GM12801 (cell line): Measurements from ENCODE around the gene ANKMY1.

Experiments used
- TF ChIP-seq, protein P1 (sequence below): IDR thresholded peaks from one replicate; pipeline ENCODE4 v1.5.1; 2011; ENCODE audit warnings: control low read depth; ENCODE audit not compliant: insufficient read length; ENCODE audit errors: extremely low read depth

Gene ANKMY1, protein sequence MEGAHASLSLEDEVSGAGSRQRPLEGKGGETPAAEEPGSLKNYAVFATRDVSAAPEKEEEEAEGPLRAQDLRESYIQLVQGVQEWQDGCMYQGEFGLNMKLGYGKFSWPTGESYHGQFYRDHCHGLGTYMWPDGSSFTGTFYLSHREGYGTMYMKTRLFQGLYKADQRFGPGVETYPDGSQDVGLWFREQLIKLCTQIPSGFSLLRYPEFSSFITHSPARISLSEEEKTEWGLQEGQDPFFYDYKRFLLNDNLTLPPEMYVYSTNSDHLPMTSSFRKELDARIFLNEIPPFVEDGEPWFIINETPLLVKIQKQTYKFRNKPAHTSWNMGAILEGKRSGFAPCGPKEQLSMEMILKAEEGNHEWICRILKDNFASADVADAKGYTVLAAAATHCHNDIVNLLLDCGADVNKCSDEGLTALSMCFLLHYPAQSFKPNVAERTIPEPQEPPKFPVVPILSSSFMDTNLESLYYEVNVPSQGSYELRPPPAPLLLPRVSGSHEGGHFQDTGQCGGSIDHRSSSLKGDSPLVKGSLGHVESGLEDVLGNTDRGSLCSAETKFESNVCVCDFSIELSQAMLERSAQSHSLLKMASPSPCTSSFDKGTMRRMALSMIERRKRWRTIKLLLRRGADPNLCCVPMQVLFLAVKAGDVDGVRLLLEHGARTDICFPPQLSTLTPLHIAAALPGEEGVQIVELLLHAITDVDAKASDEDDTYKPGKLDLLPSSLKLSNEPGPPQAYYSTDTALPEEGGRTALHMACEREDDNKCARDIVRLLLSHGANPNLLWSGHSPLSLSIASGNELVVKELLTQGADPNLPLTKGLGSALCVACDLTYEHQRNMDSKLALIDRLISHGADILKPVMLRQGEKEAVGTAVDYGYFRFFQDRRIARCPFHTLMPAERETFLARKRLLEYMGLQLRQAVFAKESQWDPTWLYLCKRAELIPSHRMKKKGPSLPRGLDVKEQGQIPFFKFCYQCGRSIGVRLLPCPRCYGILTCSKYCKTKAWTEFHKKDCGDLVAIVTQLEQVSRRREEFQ

DNA sequence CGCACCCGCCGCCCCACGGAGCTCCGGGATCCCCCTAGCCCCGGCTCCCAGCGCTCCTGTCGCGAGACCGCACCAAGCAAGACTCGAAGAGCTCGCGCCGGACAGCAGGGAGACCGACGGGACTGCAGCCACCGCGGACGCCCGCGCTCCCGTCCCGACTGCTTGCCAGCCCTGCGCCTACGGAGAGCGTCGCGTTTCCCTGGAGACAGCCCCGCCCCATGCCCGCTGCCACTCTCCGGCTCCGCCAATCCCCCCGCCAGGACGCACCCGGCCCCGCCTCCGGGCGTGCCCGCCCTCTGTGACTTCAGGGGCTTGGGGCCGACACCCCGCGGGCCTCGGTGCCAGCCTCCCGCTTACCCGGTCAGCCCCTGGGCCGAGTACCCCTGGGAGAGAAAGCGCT, at the start of gene ANKMY1:
Gene ANKMY1 (minus strand): TSS at position 181 of the 400 bp plus-strand sequence. CDS start 653 bp downstream, outside the sequence.
- TF ChIP-seq, protein P1, sequence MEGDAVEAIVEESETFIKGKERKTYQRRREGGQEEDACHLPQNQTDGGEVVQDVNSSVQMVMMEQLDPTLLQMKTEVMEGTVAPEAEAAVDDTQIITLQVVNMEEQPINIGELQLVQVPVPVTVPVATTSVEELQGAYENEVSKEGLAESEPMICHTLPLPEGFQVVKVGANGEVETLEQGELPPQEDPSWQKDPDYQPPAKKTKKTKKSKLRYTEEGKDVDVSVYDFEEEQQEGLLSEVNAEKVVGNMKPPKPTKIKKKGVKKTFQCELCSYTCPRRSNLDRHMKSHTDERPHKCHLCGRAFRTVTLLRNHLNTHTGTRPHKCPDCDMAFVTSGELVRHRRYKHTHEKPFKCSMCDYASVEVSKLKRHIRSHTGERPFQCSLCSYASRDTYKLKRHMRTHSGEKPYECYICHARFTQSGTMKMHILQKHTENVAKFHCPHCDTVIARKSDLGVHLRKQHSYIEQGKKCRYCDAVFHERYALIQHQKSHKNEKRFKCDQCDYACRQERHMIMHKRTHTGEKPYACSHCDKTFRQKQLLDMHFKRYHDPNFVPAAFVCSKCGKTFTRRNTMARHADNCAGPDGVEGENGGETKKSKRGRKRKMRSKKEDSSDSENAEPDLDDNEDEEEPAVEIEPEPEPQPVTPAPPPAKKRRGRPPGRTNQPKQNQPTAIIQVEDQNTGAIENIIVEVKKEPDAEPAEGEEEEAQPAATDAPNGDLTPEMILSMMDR = no peak

DNA sequence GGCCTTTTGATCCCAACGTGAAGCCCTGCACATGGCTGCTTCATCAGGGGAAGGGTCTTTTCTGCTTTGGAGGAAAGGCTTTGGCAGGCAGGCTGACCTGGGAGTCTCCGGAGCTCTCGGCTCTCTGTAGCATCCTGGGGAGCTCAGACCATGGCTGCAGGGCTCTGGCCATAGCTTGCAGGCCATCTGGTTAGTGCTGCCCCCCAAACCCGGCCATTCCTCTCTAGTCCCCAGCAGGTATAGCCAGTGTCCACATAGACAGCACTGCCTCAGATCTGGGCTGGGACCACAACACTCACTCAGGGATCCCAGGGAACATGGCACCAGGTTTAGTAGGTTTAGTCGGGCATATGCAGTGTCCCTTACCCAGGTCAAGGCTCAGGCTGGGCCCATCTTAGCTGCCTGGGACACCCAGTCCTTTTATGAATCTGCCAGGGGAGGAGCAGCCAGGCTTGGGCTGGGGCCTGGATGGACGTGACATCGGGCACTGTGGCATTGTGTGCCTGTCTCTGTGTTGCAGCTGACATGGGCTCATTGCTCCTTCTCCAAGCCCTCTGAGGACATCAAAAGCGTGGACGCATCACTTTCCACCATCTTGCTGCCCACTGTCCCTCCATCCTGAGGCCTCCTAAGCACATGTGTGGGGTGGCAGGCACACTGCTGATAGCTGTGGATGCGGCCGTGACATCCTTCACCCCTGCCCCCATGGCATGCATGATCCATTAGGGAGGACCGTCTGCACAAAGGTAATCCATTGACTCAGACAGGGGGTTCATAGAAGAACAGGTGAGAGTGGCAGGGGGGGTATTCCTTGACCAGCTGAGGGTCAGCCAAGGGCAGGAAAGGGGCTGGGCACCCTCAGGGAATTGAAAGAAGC, 48.3 kb upstream of the ANKMY1 start:
- TF ChIP-seq, protein P1 = no peak

DNA sequence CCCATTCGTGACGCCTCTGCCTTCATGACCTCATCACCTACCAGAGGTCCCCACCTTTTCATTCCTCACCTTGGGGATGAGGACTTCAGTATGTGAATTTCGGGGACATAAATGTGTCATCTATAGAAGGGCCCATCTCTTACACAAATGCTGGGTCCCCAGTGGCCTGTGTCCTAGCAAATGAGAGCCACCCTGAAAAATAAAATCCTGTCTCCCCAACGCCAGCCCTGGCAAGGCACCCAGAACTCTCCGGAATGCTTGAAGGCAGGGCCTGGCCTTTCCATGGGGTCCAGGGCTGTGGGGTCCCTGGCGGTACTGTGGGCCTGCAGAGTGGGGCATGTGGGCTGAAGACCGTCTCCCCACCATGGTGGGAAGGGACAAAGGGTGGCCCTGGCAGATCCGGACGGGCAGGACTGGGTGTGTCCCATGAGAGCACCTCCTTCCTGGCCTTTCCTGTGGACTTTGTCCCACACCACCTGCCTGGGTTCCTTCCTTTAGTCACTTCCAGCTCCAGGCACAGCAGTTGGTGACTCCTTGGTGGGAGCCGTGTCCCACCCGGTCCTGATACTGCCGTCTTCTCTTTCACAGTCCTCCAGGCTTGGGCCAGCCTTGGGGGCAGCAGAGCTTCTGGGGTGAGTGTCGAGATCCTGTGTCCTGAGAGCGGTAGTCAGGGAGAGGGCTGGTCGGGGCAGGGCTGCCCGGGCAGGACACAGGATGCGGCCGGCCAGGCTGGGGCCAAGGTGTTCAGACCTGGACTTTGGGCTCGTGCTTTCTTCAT, 47.3 kb upstream of the ANKMY1 start:
- TF ChIP-seq, protein P1 = no peak

DNA sequence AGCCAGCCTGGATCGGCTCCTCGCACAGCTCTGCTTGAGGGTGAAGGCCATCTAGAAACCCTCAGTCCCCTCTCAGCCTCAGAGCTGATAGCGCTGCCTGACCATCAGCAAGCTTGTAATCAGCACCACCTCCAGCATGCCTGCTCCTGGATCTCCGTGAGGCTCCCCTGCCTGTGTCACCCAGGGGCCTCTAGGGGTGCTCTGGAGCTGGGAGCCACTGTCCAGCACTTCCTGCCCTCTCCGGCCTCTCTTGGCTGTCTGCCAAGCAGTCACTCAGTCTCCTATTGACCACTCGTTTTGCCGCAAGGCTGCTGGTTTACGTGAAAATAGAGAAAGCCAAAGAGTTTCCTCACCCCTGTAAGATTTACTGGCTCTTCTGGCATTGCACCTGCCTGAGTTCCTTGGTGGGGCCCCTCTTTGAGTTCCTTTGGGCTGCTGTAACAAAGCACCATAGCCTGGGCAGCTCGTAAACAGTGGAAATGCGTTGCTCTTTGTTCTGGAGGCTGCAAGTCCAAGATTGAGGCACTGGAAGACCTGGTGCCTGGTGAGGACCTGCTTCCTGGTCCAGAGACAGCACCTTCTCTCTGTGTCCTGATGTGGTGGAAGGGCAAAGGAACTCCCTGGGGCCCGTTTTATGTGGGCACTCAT, 46.6 kb upstream of the ANKMY1 start:
- TF ChIP-seq, protein P1 = no peak

DNA sequence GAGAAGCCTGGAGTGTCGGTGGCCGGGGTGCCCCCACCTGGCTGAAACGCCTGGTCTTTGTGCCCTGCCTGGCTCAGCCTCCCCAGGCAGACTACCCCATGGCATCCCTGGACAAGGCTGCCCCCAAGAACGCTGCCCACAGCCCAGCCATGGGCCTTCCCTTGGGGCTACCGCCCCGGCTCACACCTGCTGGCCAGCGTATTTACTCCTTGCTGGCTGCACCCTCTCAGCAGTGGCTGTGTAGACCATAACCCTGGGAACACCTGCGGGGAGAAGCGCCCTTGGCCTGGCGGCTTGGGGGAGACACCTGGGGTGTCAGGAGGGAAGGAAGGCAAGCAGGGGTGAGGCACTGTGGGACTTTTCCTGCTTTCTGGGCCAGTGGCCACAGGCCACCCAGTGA, 46.1 kb upstream of the ANKMY1 start:
- TF ChIP-seq, protein P1 = no peak

DNA sequence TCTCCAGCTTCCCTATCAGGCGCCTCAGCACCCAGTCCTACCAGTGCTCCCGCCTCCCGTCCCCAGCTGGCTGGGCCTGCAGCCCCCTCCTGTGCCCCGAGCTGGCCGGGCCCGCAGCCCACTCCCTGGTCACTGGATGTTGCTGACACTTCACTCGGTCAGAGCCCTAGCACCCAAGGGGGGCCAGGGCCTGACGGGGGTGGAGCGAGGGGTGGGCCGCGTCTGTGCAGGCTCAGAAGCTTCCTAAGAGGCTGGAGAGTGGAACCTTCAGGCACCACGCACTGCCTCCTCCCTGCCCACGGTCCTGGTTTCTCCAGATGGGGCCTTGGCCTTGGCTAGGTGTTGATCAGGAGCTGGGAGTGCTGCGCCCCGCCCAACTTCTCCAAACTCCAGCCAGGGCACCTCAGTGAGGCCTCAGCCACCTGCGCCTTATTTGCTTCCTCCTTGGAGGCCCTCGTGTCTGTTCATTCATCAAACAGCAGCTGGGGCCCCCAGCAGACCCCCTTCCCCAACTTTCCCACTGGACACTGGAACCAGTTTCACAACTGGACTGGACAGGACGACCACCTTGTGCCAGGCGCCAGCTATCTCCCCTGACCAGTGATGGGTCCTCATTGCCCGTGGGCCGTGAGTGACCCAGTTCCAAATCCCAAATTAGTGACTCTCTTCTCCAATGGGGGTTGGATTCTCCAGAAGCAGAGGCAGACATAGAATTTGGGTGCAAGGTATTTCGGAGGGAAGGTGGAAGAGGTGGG, 45.5 kb upstream of the ANKMY1 start:
- TF ChIP-seq, protein P1 = no peak
